ENCODE measurements around the gene COG1. TPM values are rescaled to one million over a fixed set of nuclear protein-coding genes. Genes with fewer than 3 reads are reported as not detected.

The COG1 gene
- total and polyA plus RNA-seq, 8 donors = 30.7 to 54.3 (median 45.6) TPM

DNA sequence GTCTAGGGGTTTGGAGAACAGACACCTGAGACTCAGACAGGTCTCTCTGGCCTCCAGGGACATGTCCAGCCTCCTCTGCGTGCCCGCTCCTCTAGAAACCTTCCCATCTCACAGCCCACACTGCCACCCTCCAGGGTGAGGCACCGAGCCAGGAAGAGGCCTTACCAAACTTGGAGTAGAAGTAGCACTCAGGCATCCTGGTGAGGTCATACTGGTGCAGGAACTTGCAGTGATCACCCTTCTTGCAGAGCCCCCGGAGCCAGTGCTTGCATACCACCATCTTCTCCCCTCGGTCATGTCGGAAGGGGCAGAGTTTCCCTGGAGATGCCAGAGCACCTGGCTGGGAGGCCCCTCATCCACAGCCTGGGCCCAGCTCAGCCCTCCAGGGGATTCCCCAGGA is 64.7 kb downstream of the COG1 start:
- H3K36me3 ChIP-seq = no peaks in the 10 kb centered on the region
- ATAC-seq = no peak
- no peaks in the 10 kb centered on the region for H3K27me3 ChIP-seq
- no peak overlapping the region for H3K4me3 ChIP-seq
- TF ChIP-seq, protein P1, sequence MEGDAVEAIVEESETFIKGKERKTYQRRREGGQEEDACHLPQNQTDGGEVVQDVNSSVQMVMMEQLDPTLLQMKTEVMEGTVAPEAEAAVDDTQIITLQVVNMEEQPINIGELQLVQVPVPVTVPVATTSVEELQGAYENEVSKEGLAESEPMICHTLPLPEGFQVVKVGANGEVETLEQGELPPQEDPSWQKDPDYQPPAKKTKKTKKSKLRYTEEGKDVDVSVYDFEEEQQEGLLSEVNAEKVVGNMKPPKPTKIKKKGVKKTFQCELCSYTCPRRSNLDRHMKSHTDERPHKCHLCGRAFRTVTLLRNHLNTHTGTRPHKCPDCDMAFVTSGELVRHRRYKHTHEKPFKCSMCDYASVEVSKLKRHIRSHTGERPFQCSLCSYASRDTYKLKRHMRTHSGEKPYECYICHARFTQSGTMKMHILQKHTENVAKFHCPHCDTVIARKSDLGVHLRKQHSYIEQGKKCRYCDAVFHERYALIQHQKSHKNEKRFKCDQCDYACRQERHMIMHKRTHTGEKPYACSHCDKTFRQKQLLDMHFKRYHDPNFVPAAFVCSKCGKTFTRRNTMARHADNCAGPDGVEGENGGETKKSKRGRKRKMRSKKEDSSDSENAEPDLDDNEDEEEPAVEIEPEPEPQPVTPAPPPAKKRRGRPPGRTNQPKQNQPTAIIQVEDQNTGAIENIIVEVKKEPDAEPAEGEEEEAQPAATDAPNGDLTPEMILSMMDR (IDR thresholded peaks at IDR 0.05) = no peak
- peak in 1 of 4 donors; percentile 18 for DNase-seq
- intact Hi-C loops (cut with DNase I) = loop anchor here in 1 of 2 donors (10.0 kb wide), 1 partner anchor 107 kb away; no protein-coding TSS in a partner anchor
- no peaks in the 10 kb centered on the region for H3K9me3 ChIP-seq
- H3K4me1 ChIP-seq = peaks cover 0 to 14% of the 10 kb centered on the region in 2 donors
- H3K27ac ChIP-seq = no peak overlapping the region

Other genes starting within 250 kb of the COG1 start
- gene SLC39A11, start 100.4 kb upstream of the COG1 start, total RNA-seq = 10 to 100 TPM; 43.4 to 49.0 TPM
- 10 to 100 TPM; 13.6 to 21.0 (median 16.8) TPM for gene SLC39A11, start 100.4 kb upstream of the COG1 start, polyA plus RNA-seq (ENCODE audit: insufficient read length in 6 of 6)
- gene SSTR2, start 28.0 kb upstream of the COG1 start, total RNA-seq = under 1 TPM; 0.38 to 0.47 TPM
- gene SSTR2, start 28.0 kb upstream of the COG1 start, polyA plus RNA-seq (ENCODE audit: insufficient read length in 6 of 6) = under 1 TPM; 0.40 to 0.62 (median 0.52) TPM
- gene CPSF4L, start 68.8 kb downstream of the COG1 start, total RNA-seq = not detected
- gene CPSF4L, start 68.8 kb downstream of the COG1 start, polyA plus RNA-seq (ENCODE audit: insufficient read length in 6 of 6) = under 1 TPM; 0.20 to 0.73 (median 0.33) TPM
- 10 to 100 TPM; 30.2 to 48.6 TPM for gene CDC42EP4, start 118.9 kb downstream of the COG1 start, total RNA-seq
- gene CDC42EP4, start 118.9 kb downstream of the COG1 start, polyA plus RNA-seq (ENCODE audit: insufficient read length in 6 of 6) = 10 to 100 TPM; 65.2 to 86.3 (median 72.6) TPM

Measured in left lung (tissue), 10 donors.